Iris pigment epithelial cell (primary cell): ENCODE results near the gene SMURF2.

ENCODE experiments used
- DNase-seq: peaks from one replicate; pipeline ENCODE4 v3.0.0-alpha.2; 2011; ENCODE audit warnings: low read depth

SMURF2 gene

GRCh38 chr17:64537488-64537887, 124.6 kb downstream of the SMURF2 start:
- no peak for DNase-seq

DNA sequence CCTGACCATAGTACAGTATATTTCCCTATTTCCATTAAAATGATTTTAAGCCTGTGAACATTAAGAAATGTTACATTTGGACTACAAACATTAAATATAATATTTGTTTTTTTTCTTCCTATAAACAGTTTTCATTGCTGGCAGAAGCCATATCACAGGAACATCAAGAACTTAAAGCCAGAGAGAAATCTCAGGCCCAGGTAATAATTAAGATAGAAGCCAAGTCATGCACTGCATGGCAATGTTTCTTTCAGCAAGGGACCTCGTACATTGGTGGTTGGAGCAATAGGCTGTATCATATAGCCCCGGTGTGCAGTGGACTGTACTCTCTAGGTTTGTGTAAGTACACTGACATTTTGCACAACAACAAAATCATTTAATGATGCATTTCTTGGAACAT, 125.2 kb downstream of the SMURF2 start:
- no peak for DNase-seq

- DNase-seq: no peak
Observed at GRCh38 chr17:64535357-64535756, 126.8 kb downstream of the SMURF2 start.

GRCh38 chr17:64534187-64534586, 127.9 kb downstream of the SMURF2 start:
- DNase-seq: no peak

GRCh38 chr17:64533784-64534183, 128.3 kb downstream of the SMURF2 start:
- DNase-seq: no peak

DNA sequence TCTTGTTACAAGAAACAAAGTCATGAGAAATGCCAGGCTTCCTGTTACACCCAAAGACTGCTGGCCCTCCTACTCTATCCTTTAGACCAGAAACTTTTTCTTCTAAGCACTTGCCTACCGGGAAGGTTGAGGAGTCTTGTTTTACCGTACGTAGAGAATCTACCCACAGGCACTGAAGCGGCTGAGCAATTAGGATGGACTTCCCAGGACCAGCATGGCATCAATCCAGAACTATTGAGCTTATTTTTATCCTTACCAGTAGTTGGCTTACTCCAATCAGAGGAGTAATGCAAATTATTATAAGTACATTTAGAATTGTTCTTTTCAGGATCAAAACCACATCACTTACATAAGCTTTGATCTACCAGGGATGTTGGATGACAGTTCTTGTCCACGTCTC, 129.7 kb downstream of the SMURF2 start:
- no peak for DNase-seq

GRCh38 chr17:64531955-64532371, 130.1 kb downstream of the SMURF2 start:
- no peak for DNase-seq

GRCh38 chr17:64529221-64529620, 132.9 kb downstream of the SMURF2 start:
- DNase-seq: no peak

GRCh38 chr17:64527914-64528313, 134.2 kb downstream of the SMURF2 start:
- DNase-seq: no peak

GRCh38 chr17:64520359-64520758, 141.7 kb downstream of the SMURF2 start:
- no peak for DNase-seq

DNA sequence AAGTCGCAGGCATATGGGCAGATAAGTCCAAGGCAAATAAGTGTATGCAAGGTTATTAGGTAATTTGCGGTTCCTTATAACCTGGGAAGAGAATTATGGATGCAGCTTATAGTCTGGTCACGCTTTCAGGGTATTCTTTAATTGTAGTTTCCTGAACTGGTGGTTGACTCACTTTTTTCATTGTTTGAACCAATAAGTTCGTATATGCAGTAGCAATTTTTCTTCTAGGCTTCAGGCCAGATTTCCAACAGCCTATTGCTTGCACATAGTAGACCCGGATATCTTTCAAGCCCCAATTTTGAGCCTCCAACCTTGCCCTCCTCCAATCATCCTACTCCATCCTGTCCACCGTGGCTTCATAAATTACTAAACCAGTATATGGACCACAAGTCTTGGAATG, 142.5 kb downstream of the SMURF2 start:
- no peak for DNase-seq

DNA sequence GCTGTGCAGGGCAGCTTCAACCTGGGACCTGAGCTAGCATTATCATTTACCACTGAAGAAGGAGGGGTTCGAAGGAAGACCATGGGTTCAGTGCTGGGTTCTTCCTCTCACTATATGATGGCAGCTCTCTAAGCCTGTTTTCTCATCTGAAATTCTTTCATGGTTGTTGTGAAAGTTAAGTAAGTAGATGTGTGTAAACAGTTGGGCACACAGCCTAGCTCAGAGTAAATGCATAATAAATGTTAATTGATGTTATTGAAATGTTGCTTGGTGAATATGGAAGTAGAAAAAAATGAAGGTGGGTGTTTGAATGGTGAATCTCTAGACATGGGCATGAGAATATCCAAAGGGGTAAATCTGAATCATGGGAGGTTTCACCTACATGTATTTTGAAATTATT, 146.3 kb downstream of the SMURF2 start:
- no peak for DNase-seq

- no peak for DNase-seq
Observed at GRCh38 chr17:64515419-64515818, 146.7 kb downstream of the SMURF2 start.

DNA sequence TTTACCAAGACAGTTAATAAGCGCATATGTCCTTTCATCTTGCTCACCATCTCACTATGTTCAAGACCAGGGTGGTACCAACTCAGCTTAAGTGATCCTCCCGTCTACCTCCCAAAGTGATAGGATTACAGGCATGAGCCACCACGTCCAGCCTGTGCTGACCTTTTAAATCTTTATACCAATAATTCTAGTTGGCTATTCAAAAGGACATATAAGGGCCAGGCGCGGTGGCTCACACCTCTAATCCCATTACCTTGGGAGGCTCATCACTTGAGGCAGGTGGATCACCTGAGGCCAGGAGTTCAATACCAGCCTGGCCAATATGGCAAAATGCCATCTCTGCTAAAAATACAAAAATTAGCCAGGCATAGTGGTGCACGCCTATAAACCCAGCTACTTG, 152.9 kb downstream of the SMURF2 start:
- DNase-seq: no peak

- no peak for DNase-seq
Observed at GRCh38 chr17:64508683-64509082, 153.4 kb downstream of the SMURF2 start.

- DNase-seq: peak; percentile 87
Observed at GRCh38 chr17:64507413-64507782, 154.7 kb downstream of the SMURF2 start.

DNA sequence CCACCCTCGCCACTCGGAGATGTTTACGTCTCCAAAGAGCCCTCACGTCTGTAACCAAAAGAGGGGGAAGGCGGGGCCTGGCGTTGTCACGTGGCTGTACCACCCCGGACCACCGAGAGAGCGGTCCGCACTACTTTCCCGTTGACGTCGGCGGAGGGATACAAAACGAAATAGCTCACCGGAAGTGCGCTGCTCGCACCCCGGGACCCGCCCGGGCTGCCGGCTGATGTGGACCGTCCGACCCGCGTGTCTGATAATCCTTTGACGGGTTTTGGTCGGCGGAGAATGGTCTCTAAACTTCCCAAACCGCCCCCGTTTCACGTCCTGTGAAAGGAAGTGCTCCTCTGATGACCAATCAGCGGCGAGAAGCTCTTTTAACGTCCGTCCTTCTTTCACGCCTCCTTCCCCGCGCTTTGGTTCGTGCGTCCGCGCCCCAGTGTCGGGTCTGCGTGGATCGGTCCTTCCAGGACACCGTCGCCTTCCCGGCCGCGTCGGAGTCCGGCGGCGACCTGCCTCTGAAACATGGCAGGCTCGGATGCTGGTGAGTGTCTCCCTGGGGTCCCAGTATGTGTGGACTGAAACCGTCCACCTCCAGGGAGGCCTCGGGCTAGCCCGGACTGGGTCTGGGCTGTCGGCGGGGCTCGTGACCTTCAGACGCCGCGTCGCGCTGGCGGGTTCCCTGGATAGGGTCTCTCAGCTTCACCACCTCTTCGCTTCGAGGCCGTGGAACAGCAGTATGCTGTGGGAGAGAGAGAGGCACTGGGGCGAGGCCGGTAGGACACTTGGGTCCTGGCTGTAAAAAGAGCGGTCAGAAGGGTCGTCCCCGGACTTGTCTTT, 155.3 kb downstream of the SMURF2 start, which contains the start of gene CEP95:
CEP95 (plus strand) TSS at position 402 of the 837 bp plus-strand sequence; CDS start at position 523, 121 bp downstream.
- peak; percentile 98 for DNase-seq

DNA sequence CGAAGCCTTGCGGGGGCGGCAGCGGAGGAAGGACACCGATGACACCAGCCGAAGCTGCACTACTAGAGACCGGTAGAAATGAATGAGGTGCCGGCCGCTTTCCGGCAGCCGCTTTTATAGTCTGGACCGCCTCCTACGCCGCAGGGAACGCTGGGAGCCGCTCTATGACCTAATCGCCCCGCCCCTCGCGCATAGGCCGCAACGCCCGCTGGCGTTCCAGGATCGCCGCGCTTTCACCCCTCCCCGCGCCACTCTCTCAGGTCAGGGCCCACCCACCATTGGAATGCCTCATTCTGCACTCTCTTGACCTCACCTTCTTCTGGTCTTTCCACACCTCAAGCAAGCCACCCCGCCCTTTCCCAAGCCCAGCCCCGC, 155.9 kb downstream of the SMURF2 start, which contains the start of gene DDX5:
DDX5 (minus strand) TSS at position 89 of the 375 bp plus-strand sequence. CDS start 170 bp downstream, outside the sequence.
- no peak for DNase-seq

- DNase-seq: peak; percentile 81
Observed at GRCh38 chr17:64505340-64506200, 156.5 kb downstream of the SMURF2 start.

- DNase-seq: peak; percentile 65
Observed at GRCh38 chr17:64504769-64505339, 157.3 kb downstream of the SMURF2 start.

- DNase-seq: no peak
Observed at GRCh38 chr17:64503821-64504768, 158.0 kb downstream of the SMURF2 start.
